Stomach smooth muscle (tissue), 2 donors: ENCODE measurements around the gene INSR.
A peak's percentile ranks its signal among the peaks of the same experiment; 100 is the strongest.
"Not testable (repeated sequence)": the region's sequence is repeated elsewhere in the genome, so short reads cannot be mapped to it uniquely, and the experiment has no call there.

Source experiments
- H3K27ac ChIP-seq: one replicate; pipeline ENCODE4 v1.7.0; 2013; ENCODE audit warnings: mild to moderate bottlenecking, low read length, inconsistent platforms
- H3K27me3 ChIP-seq, 2 donors: one replicate each; pipeline ENCODE4 v1.7.0; 2013; ENCODE audit warnings: low read length in 2 of 2; ENCODE audit not compliant: insufficient read depth in 2 of 2, control insufficient read depth in 1 of 2
- H3K36me3 ChIP-seq, 2 donors: one replicate each; pipeline ENCODE4 v1.7.0; 2013; ENCODE audit warnings: low read length in 2 of 2; ENCODE audit not compliant: control insufficient read depth in 2 of 2, insufficient read depth in 2 of 2
- H3K4me1 ChIP-seq: one replicate; pipeline ENCODE4 v1.7.0; 2013; ENCODE audit warnings: low read length; ENCODE audit not compliant: control insufficient read depth, insufficient read depth
- H3K4me3 ChIP-seq, 2 donors: one replicate each; pipeline ENCODE4 v1.7.0; 2013; ENCODE audit warnings: low read length in 2 of 2
- H3K9ac ChIP-seq, 2 donors: one replicate each; pipeline ENCODE4 v1.7.0; 2013; ENCODE audit warnings: low read length in 2 of 2, mild to moderate bottlenecking in 1 of 2
- H3K9me3 ChIP-seq, 2 donors: one replicate each; pipeline ENCODE4 v1.7.0; 2013; ENCODE audit warnings: low read length in 2 of 2; ENCODE audit not compliant: control insufficient read depth in 2 of 2
- donor health status: healthy.
- donor health status: Pancreatic carcinoma.

INSR gene

DNA sequence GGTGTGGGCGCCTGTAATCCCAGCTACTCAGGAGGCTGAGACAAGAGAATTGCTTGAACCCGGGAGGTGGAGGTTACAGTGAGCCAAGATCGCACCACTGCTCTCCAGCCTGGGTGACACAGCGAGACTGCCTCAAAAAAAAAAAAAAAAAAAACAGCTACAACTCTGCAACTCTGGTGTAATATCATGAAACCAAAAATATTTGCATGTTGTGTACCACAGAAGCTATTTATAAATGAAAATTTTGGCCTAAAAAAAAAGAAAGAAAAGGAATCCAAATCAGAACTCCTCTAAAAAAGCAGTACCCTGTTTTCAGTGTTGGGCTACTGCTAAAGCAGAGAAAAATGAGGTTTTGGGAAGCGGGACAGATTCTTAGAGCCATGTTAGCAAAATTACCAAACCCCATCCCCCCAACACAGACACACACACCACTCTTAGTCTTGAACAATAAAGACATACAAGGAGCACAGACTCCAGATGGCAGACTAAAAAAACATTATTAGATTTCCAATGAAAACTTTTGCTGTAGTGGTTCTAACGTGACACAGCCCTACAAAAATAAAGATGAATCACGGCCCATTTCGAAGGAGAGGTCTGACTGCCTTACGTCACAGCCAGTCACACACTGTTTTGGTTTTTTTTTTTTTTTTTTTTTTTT lies 51.5 kb downstream of the INSR start:
- Histone ChIP-seq H3K27ac (peak overlapping the region; percentile 41), H3K36me3 (peaks cover 0 to 2% of the 10 kb centered on the region in 2 donors), H3K9me3 (peaks cover 4 to 8% of the 10 kb centered on the region in 2 donors), H3K27me3 (no peaks in the 10 kb centered on the region), H3K9ac (no peak overlapping the region), H3K4me1 (peaks cover 4% of the 10 kb centered on the region), H3K4me3 (no peak overlapping the region)

- Histone ChIP-seq H3K9ac (no peak overlapping the region), H3K9me3 (no peaks in the 10 kb centered on the region), H3K27me3 (no peaks in the 10 kb centered on the region)
Measured at GRCh38 chr19:7238051-7238450, 56.2 kb downstream of the INSR start.

DNA sequence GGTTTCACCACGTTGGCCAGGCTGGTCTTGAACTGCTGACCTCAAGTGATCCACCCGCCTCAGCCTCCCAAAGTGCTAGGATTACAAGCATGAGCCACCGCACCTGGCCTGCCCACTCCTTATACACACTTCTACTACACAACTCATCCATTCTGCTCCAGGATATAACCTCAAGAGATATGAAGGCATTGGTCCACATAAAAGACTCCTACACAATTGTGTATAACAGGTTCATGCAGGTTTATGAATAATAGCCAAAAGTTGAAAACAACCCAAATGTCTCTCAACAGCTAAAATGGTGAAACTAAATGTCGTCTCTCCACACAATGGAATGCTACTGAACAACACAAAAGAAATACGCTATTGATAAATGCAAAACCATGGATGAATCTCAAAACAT lies 58.1 kb downstream of the INSR start:
- no peak overlapping the region for H3K9ac ChIP-seq
- no peak overlapping the region for H3K4me3 ChIP-seq
- H3K36me3 ChIP-seq, result no peaks in the 10 kb centered on the region
- H3K27ac ChIP-seq, result no peak overlapping the region
- no peaks in the 10 kb centered on the region for H3K27me3 ChIP-seq
- peaks cover 2% of the 10 kb centered on the region for H3K4me1 ChIP-seq
- H3K9me3 ChIP-seq, result no peaks in the 10 kb centered on the region

More at GRCh38 chr19:7238051-7238450, 56.2 kb downstream of the INSR start:
- Histone ChIP-seq H3K4me3 (no peak overlapping the region), H3K36me3 (no peaks in the 10 kb centered on the region), H3K27ac (no peak overlapping the region), H3K4me1 (peaks cover 3% of the 10 kb centered on the region)

DNA sequence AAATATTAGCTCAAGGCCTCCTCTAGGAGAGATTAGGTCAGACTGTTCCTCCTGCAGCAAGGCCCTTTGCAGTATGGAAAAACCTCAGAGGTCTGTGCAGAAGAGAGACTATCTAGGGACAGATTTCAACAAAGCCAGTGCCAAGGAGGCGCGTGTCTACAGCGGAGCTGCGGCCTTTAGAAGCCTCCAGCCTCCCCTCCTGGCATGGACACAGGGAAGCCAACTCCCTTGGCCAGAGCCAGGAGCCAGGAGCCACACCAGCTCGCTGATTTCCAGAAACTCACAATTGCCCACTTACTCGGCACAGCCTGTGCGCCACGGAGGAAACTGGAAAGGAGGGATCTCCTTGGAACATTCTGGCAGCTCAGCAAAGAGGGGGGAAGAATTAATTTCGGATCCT lies 63.4 kb downstream of the INSR start:
- peak overlapping the region in 1 of 2 donors; percentile 47 for H3K9ac ChIP-seq
- H3K4me3 ChIP-seq, result peak overlapping the region in 1 of 2 donors; percentile 22
- H3K36me3 ChIP-seq, result no peaks in the 10 kb centered on the region
- peak overlapping the region; percentile 1 for H3K27ac ChIP-seq
- H3K27me3 ChIP-seq, result no peaks in the 10 kb centered on the region
- no peaks in the 10 kb centered on the region for H3K9me3 ChIP-seq
- H3K4me1 ChIP-seq, result peaks cover 23% of the 10 kb centered on the region

- peak overlapping the region; percentile 58 for H3K27ac ChIP-seq
- no peak overlapping the region for H3K9ac ChIP-seq
- no peaks in the 10 kb centered on the region for H3K9me3 ChIP-seq
- H3K4me1 ChIP-seq, result peaks cover 30% of the 10 kb centered on the region
- H3K4me3 ChIP-seq, result no peak overlapping the region
- no peaks in the 10 kb centered on the region for H3K36me3 ChIP-seq
- no peaks in the 10 kb centered on the region for H3K27me3 ChIP-seq
Measured at GRCh38 chr19:7229735-7230134, 64.5 kb downstream of the INSR start.

GRCh38 chr19:7228935-7229541 lies 65.2 kb downstream of the INSR start:
- Histone ChIP-seq H3K4me3 (no peak overlapping the region), H3K9me3 (no peaks in the 10 kb centered on the region), H3K27ac (no peak overlapping the region), H3K27me3 (no peaks in the 10 kb centered on the region), H3K4me1 (peaks cover 34% of the 10 kb centered on the region), H3K9ac (no peak overlapping the region), H3K36me3 (no peaks in the 10 kb centered on the region)

DNA sequence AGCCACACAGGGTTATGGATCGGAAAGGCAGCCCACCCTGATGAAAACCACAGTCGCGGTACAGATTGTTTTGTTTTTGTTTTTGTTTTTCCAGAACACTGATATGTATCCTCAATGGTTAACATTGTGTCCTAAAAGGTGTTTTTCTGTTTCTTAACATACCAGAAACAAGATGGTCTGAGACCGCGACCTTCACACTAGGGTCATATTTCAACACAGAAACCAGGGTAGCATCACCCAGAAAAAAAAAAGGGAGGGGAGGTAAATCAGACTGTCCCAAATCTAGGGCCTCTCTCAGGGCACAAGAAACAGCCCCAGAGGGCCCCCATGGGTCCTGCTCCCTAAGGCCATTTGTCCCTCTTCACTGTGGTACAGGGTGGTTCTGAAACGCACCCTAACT lies 66.5 kb downstream of the INSR start:
- no peak overlapping the region for H3K27ac ChIP-seq
- H3K4me1 ChIP-seq, result peaks cover 34% of the 10 kb centered on the region
- no peak overlapping the region for H3K9ac ChIP-seq

GRCh38 chr19:7227149-7227548 lies 67.1 kb downstream of the INSR start:
- H3K27ac ChIP-seq, H3K36me3 ChIP-seq, H3K27me3 ChIP-seq, H3K9me3 ChIP-seq, H3K9ac ChIP-seq, H3K4me3 ChIP-seq: not testable (repeated sequence)
- peaks cover 34% of the 10 kb centered on the region for H3K4me1 ChIP-seq

More for the DNA sequence above, 66.5 kb downstream of the INSR start:
- Histone ChIP-seq H3K36me3 (no peaks in the 10 kb centered on the region), H3K27me3 (no peaks in the 10 kb centered on the region), H3K9me3 (no peaks in the 10 kb centered on the region), H3K4me3 (no peak overlapping the region)

DNA sequence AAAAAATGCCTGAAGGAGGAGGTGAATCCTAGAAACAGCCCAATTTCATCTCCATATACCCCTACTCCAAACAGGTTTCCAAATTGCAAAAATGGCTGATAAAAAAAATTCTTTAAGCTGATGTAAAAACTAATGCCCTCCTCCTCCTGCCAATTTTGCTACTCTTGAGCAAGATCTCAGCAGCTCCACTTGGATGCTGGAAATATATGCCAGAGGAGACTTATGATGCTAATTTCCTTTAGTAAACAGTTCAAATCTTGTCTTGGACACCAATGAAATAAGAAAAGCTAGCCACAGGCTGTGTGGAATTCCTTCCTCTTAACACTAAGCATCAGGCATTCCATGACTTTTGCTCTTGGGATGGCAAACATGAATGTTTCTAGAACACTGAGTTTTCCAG lies 67.5 kb downstream of the INSR start:
- H3K9me3 ChIP-seq, result no peaks in the 10 kb centered on the region
- no peaks in the 10 kb centered on the region for H3K27me3 ChIP-seq
- no peak overlapping the region for H3K4me3 ChIP-seq
- no peak overlapping the region for H3K27ac ChIP-seq
- no peak overlapping the region for H3K9ac ChIP-seq
- no peaks in the 10 kb centered on the region for H3K36me3 ChIP-seq
- H3K4me1 ChIP-seq, result peaks cover 34% of the 10 kb centered on the region

DNA sequence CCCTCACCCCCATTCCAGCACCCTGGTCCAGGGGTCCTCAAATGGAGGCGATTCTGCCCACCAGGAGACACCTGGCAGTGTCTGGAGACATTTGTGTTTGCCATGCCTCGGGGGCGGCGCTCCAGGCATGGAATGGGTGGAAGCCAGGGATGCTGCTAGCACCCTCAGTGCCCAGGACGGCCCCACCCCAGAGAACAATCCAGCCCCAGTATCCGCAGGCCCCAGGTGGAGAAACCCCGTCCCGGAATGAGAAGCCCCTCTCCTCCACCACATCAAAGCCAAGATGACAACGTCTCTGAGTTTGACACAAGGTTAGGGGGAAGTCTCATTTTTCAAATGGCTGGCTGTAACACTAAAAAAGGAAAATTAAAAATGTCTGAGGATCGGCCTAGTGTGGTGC lies 68.5 kb downstream of the INSR start:
- no peaks in the 10 kb centered on the region for H3K27me3 ChIP-seq
- no peak overlapping the region for H3K9ac ChIP-seq
- H3K4me3 ChIP-seq, result no peak overlapping the region
- H3K36me3 ChIP-seq, result no peaks in the 10 kb centered on the region
- H3K27ac ChIP-seq, result peak overlapping the region; percentile 11
- H3K9me3 ChIP-seq, result no peaks in the 10 kb centered on the region
- peaks cover 27% of the 10 kb centered on the region for H3K4me1 ChIP-seq

GRCh38 chr19:7224995-7225394 lies 69.2 kb downstream of the INSR start:
- no peaks in the 10 kb centered on the region for H3K36me3 ChIP-seq
- peak overlapping the region in 1 of 2 donors; percentile 3 for H3K9ac ChIP-seq
- H3K4me1 ChIP-seq, result peaks cover 21% of the 10 kb centered on the region

More at GRCh38 chr19:7224995-7225394, 69.2 kb downstream of the INSR start:
- peak overlapping the region; percentile 85 for H3K27ac ChIP-seq
- H3K27me3 ChIP-seq, result no peaks in the 10 kb centered on the region
- H3K4me3 ChIP-seq, result no peak overlapping the region
- H3K9me3 ChIP-seq, result no peaks in the 10 kb centered on the region
